T-helper 17 cell (primary cell): ENCODE measurements around the gene PLB1. TPM values are rescaled to one million over a fixed set of nuclear protein-coding genes. Genes with fewer than 3 reads are reported as not detected.

Source experiments
- ATAC-seq: fragments of 150-1000 bp; cut with Tn5 transposase; 2 replicates; pipeline ENCODE4 v1.10.0; 2021; ENCODE audit warnings: mild to moderate bottlenecking, moderate library complexity
- DNase-seq, 3 donors: peaks; one replicate each; pipeline versions ENCODE4 v3.0.0 to v3.0.0-alpha.2; 2020 to 2021
- H3K9me3 ChIP-seq: one replicate; pipeline ENCODE4 v1.7.0; 2013; ENCODE audit warnings: low read length, mild to moderate bottlenecking; ENCODE audit not compliant: control insufficient read depth, poor library complexity, severe bottlenecking
- H3K27ac Mint-ChIP-seq: one replicate; pipeline ENCODE4 v1.8.0; 2022; ENCODE audit warnings: mild to moderate bottlenecking, moderate library complexity, mixed read lengths
- H3K27me3 Mint-ChIP-seq: one replicate; pipeline ENCODE4 v1.8.0; 2022; ENCODE audit warnings: mixed read lengths
- H3K36me3 Mint-ChIP-seq: one replicate; pipeline ENCODE4 v1.8.0; 2022; ENCODE audit warnings: low read depth, mixed read lengths
- H3K4me1 Mint-ChIP-seq: one replicate; pipeline ENCODE4 v1.8.0; 2022; ENCODE audit warnings: mild to moderate bottlenecking, mixed read lengths
- H3K4me3 Mint-ChIP-seq: one replicate; pipeline ENCODE4 v1.8.0; 2022; ENCODE audit warnings: mild to moderate bottlenecking, moderate library complexity, mixed read lengths
- total RNA-seq, 4 donors: library from RNA in 2 of 4; stranded (reverse) in 2 of 4; gene quantifications; one replicate each; pipeline ENCODE4 v1.2.3 and lab custom pipeline; 2022 to 2026

Gene PLB1
- total RNA-seq, 2 donors from 2014 or later = 2.2 to 2.7 TPM

- H3K4me1 Mint-ChIP-seq = peaks cover 8% of the 10 kb centered on the region
- DNase-seq (no peak), ATAC-seq (no peak)
- H3K36me3 Mint-ChIP-seq = no peaks in the 10 kb centered on the region
- H3K27me3 Mint-ChIP-seq = no peaks in the 10 kb centered on the region
- H3K27ac Mint-ChIP-seq = peak overlapping the region; percentile 84
- H3K4me3 Mint-ChIP-seq = no peak overlapping the region
- no peaks in the 10 kb centered on the region for H3K9me3 ChIP-seq
These were observed 108.0 kb downstream of the PLB1 start for GRCh38 chr2:28603821-28604220.

DNA sequence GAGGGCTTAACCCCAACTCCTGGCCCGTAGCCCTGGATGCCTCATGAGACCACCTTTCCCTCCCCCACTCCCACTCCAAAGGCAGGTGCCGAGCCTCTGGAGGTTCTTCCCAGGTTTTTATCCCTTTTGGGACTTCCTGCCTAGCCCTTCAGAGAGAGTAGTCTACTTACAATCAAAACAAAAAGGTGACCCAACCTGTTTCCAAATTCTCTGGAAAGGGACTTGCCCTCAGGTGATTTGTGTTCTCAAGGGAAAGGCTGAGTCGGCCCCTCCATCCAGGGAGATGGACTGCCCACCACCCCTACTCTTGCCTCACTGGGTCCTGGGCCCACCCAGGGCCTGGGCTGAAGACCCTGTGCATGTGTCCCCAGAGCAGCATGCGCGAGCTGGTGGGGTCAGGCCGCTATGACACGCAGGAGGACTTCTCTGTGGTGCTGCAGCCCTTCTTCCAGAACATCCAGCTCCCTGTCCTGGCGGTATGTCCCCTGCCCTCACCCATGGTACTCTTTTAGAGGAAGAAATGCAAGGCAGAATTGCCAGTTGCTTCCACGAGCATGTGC, 108.5 kb downstream of the PLB1 start:
- H3K4me1 Mint-ChIP-seq = peaks cover 9% of the 10 kb centered on the region
- H3K27me3 Mint-ChIP-seq = no peaks in the 10 kb centered on the region
- H3K36me3 Mint-ChIP-seq = peaks cover 2% of the 10 kb centered on the region
- no peak overlapping the region for H3K4me3 Mint-ChIP-seq
- ATAC-seq = no peak
- H3K27ac Mint-ChIP-seq = no peak overlapping the region
- no peak for DNase-seq
- no peaks in the 10 kb centered on the region for H3K9me3 ChIP-seq

- no peak for DNase-seq
- Mint-ChIP-seq H3K27me3 (no peaks in the 10 kb centered on the region), H3K36me3 (peaks cover 2% of the 10 kb centered on the region), H3K4me1 (peaks cover 12% of the 10 kb centered on the region), H3K27ac (peak overlapping the region; percentile 90), H3K4me3 (no peak overlapping the region)
- no peak for ATAC-seq
- no peaks in the 10 kb centered on the region for H3K9me3 ChIP-seq
These were observed 111.2 kb downstream of the PLB1 start for GRCh38 chr2:28606986-28607441.

- ATAC-seq = no peak
- Mint-ChIP-seq H3K27me3 (no peaks in the 10 kb centered on the region), H3K4me1 (peaks cover 11% of the 10 kb centered on the region), H3K36me3 (peaks cover 2% of the 10 kb centered on the region), H3K4me3 (no peak overlapping the region), H3K27ac (peak overlapping the region; percentile 71)
- H3K9me3 ChIP-seq = no peaks in the 10 kb centered on the region
- DNase-seq = no peak
These were observed 112.1 kb downstream of the PLB1 start for GRCh38 chr2:28607730-28608499.

GRCh38 chr2:28608500-28609424, 112.9 kb downstream of the PLB1 start:
- Mint-ChIP-seq H3K27me3 (no peaks in the 10 kb centered on the region), H3K4me1 (peaks cover 6% of the 10 kb centered on the region), H3K4me3 (no peak overlapping the region), H3K27ac (peak overlapping the region; percentile 71), H3K36me3 (peaks cover 2% of the 10 kb centered on the region)
- no peak for ATAC-seq
- H3K9me3 ChIP-seq = no peaks in the 10 kb centered on the region
- no peak for DNase-seq

DNA sequence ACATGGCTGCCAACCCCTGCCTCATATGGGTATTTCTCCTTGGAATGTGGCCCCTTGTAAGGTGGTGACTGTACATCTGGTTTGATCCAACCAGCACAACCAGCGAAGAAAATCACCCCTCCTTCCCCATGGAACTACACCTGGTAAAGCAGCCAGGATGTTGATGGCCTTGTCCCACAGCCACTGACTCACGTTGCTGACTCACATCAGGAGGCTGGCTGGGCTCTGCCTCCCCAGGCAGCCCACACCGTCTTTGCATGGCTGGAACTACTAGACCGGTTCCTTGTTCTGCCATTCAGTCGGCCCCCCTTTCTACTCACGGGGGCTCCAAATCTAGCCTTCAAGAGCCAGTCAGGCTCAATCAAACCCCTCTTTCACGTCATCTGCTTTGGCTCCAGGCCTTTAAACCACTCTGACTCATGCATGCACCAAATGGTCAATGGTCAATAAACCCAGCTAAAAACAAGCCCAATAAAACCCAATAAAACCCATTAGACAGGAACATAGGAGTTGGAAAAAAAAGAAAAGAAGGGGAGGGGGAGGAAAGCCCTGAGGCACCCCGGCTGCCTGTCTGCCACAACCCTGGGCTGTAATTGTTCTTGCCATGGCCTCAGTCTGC, 114.8 kb downstream of the PLB1 start:
- H3K27me3 Mint-ChIP-seq = no peaks in the 10 kb centered on the region
- peaks cover 6% of the 10 kb centered on the region for H3K4me1 Mint-ChIP-seq
- no peak overlapping the region for H3K27ac Mint-ChIP-seq
- H3K9me3 ChIP-seq = no peaks in the 10 kb centered on the region
- DNase-seq = no peak
- no peak for ATAC-seq
- H3K36me3 Mint-ChIP-seq = peaks cover 2% of the 10 kb centered on the region
- no peak overlapping the region for H3K4me3 Mint-ChIP-seq

GRCh38 chr2:28612131-28612812, 116.4 kb downstream of the PLB1 start:
- DNase-seq (no peak), ATAC-seq (no peak)
- Mint-ChIP-seq H3K27me3 (no peaks in the 10 kb centered on the region), H3K27ac (no peak overlapping the region), H3K4me3 (no peak overlapping the region), H3K4me1 (peaks cover 6% of the 10 kb centered on the region), H3K36me3 (peaks cover 2% of the 10 kb centered on the region)
- no peaks in the 10 kb centered on the region for H3K9me3 ChIP-seq

- DNase-seq = no peak
- no peaks in the 10 kb centered on the region for H3K27me3 Mint-ChIP-seq
- no peaks in the 10 kb centered on the region for H3K9me3 ChIP-seq
- ATAC-seq = peak; percentile 64
- peaks cover 9% of the 10 kb centered on the region for H3K4me1 Mint-ChIP-seq
- peaks cover 2% of the 10 kb centered on the region for H3K36me3 Mint-ChIP-seq
- no peak overlapping the region for H3K27ac Mint-ChIP-seq
- no peak overlapping the region for H3K4me3 Mint-ChIP-seq
These were observed 117.3 kb downstream of the PLB1 start for GRCh38 chr2:28613186-28613585.

DNA sequence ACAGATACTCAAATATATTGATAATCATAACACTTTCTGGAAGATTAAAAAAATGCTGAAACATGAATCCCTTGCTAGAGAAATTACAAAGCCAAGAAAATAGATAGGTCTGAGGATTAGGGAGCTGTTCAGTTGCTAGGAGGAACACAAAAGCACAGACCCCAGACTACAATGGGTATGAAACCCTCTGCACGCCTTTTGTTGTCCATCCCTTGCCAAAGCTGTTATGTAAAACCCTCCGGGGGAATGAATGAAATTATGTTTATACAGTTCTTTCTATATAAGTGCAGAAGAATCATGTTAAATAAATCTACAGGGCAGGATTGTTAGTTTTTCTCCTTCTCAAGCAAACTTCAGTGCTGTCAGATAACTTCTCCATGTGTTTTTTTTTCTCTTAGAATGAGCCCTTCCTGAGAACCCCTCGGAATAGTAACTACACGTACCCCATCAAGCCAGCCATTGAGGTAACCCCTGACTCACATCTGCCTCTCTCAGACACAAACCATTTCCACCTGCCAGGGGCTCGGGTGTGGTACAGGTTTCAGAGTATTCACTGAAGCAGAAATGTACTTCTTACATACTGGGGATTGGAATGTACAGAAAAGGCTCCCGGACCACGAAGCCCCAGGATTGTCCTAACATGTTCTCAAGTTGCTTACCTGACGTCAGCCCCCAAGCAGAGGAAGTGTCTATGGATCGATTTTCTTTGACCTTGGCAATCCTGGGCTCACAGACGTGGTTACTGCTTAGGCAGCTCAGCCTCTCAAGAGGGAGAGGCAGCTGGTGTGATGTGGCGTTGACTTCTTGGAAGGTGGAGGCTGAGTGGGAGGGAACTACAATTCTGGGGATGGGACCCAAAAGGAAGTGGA, 118.0 kb downstream of the PLB1 start:
- Mint-ChIP-seq H3K36me3 (peaks cover 2% of the 10 kb centered on the region), H3K27me3 (no peaks in the 10 kb centered on the region), H3K27ac (no peak overlapping the region), H3K4me3 (no peak overlapping the region), H3K4me1 (peaks cover 13% of the 10 kb centered on the region)
- peak; percentile 40 for ATAC-seq
- H3K9me3 ChIP-seq = no peaks in the 10 kb centered on the region
- no peak for DNase-seq

DNA sequence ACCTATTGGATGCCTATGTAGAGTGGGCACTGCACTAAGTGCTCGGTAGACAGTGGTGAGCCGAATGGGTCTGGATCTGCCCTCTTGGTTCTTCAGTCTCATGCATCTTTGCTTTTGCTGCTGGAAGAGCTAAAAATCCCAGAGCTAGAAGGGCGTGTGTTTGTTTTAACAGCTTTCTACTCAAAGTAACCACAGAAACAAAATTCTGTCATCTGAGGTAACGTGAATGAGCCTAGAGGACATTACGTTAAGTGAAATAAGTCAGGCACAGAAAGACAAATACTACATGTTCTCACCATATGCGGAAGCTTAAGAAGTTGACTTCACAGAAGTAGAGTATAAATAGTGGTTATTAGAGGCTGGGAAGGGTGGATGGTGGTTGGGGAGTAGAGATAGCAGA, 119.8 kb downstream of the PLB1 start:
- ATAC-seq (peak; percentile 53), DNase-seq (no peak)

GRCh38 chr2:28616396-28616999, 120.6 kb downstream of the PLB1 start:
- H3K4me3 Mint-ChIP-seq = no peak overlapping the region
- no peaks in the 10 kb centered on the region for H3K27me3 Mint-ChIP-seq
- H3K27ac Mint-ChIP-seq = no peak overlapping the region
- no peak for ATAC-seq
- no peak for DNase-seq
- no peaks in the 10 kb centered on the region for H3K9me3 ChIP-seq
- peaks cover 33% of the 10 kb centered on the region for H3K4me1 Mint-ChIP-seq
- peaks cover 2% of the 10 kb centered on the region for H3K36me3 Mint-ChIP-seq

More for the DNA sequence above, 119.8 kb downstream of the PLB1 start:
- no peaks in the 10 kb centered on the region for H3K27me3 Mint-ChIP-seq
- H3K4me3 Mint-ChIP-seq = no peak overlapping the region
- no peaks in the 10 kb centered on the region for H3K9me3 ChIP-seq
- H3K4me1 Mint-ChIP-seq = peaks cover 25% of the 10 kb centered on the region
- no peak overlapping the region for H3K27ac Mint-ChIP-seq
- H3K36me3 Mint-ChIP-seq = peaks cover 2% of the 10 kb centered on the region
